Peyer's patch (tissue), 4 donors: ENCODE results near the gene BBLN. TPM values are rescaled to one million over a fixed set of nuclear protein-coding genes. Genes with fewer than 3 reads are reported as not detected.

ENCODE experiments used
- DNase-seq, 3 donors: peaks; one replicate each; pipeline ENCODE4 v3.0.0-alpha.2; 2017 to 2019
- H3K27ac ChIP-seq, 4 donors: fragments of 200-600 bp; sonication (generic); one replicate each; pipeline ENCODE4 v1.5.1; 2016 to 2019
- H3K27me3 ChIP-seq, 2 donors: fragments of 200-600 bp; sonication (generic); one replicate each; pipeline ENCODE4 v1.5.1; 2019
- H3K36me3 ChIP-seq, 3 donors: fragments of 200-600 bp; sonication (generic); one replicate each; pipeline ENCODE4 v1.5.1; 2016 to 2019
- H3K4me1 ChIP-seq, 4 donors: fragments of 200-600 bp; sonication (generic); one replicate each; pipeline ENCODE4 v1.5.1; 2016 to 2019
- H3K4me3 ChIP-seq, 4 donors: fragments of 200-600 bp; sonication (generic); 1 replicate in 3 of 4; 2 replicates in 1 of 4; pipeline ENCODE4 v1.5.1; 2016 to 2019; ENCODE audit warnings: mild to moderate bottlenecking in 1 of 4
- H3K9me3 ChIP-seq, 4 donors: fragments of 200-600 bp; sonication (generic); one replicate each; pipeline ENCODE4 v1.5.1; 2016 to 2019; ENCODE audit warnings: mild to moderate bottlenecking in 1 of 4
- POLR2A ChIP-seq, 2 donors: fragments of 450-650 bp; IDR thresholded peaks; one replicate each; pipeline ENCODE4 v1.5.1; 2017; ENCODE audit warnings: antibody characterized with exemption in 2 of 2, mild to moderate bottlenecking in 2 of 2, moderate library complexity in 2 of 2
- total RNA-seq, 4 donors: library from RNA; depleted of rRNA; stranded (reverse); fragments of >200 nt; gene quantifications; one replicate each; pipeline ENCODE4 v1.1.0, GENCODE V29; 2016
- TF ChIP-seq, protein P1 (sequence below), 6 experiments: fragments of 450-650 bp in 4 of 6; fragments of 200-600 bp in 2 of 6; sonication (generic) in 1 of 6; IDR thresholded peaks; one replicate each; pipeline ENCODE4 v1.5.1; 2017 to 2019; ENCODE audit warnings: antibody characterized with exemption in 6 of 6, mild to moderate bottlenecking in 3 of 6, moderate library complexity in 1 of 6

BBLN gene
- total RNA-seq, 4 donors from 2014 or later, result 38.8 to 93.7 (median 70.2) TPM

DNA sequence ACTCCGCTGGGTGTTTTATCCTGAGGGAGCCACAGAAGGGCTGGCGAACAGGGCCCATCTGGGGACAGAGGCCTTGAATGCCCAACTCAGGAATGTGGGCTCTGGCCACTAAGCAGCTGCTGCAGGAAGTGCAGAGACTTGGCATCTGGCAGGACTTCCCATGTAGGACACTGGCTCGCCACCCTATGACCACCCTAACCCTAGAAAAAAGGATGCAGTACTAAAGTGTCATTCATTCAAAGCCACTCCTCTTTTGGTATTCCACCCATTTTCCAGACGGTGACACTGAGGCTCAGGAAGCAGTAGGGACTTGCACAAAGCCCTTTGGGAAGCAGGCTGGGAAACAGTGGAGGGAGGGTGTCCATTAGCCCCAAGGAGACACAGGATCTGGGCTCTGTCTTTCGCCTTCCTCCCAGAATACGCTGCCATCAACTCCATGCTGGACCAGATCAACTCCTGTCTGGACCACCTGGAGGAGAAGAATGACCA, 3.0 kb downstream of the BBLN start:
- H3K27me3 ChIP-seq, result no peaks in the 10 kb centered on the region
- H3K4me1 ChIP-seq, result no peaks in the 10 kb centered on the region
- H3K4me3 ChIP-seq, result no peak overlapping the region
- TF ChIP-seq, protein P1, sequence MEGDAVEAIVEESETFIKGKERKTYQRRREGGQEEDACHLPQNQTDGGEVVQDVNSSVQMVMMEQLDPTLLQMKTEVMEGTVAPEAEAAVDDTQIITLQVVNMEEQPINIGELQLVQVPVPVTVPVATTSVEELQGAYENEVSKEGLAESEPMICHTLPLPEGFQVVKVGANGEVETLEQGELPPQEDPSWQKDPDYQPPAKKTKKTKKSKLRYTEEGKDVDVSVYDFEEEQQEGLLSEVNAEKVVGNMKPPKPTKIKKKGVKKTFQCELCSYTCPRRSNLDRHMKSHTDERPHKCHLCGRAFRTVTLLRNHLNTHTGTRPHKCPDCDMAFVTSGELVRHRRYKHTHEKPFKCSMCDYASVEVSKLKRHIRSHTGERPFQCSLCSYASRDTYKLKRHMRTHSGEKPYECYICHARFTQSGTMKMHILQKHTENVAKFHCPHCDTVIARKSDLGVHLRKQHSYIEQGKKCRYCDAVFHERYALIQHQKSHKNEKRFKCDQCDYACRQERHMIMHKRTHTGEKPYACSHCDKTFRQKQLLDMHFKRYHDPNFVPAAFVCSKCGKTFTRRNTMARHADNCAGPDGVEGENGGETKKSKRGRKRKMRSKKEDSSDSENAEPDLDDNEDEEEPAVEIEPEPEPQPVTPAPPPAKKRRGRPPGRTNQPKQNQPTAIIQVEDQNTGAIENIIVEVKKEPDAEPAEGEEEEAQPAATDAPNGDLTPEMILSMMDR (IDR thresholded peaks at IDR 0.05), result no peak
- TF ChIP-seq POLR2A (IDR thresholded peaks at IDR 0.05), result no peak
- peaks cover 0 to 49% (median 0%) of the 10 kb centered on the region in 3 donors for H3K36me3 ChIP-seq
- no peak for DNase-seq
- H3K9me3 ChIP-seq, result no peaks in the 10 kb centered on the region
- H3K27ac ChIP-seq, result no peak overlapping the region

DNA sequence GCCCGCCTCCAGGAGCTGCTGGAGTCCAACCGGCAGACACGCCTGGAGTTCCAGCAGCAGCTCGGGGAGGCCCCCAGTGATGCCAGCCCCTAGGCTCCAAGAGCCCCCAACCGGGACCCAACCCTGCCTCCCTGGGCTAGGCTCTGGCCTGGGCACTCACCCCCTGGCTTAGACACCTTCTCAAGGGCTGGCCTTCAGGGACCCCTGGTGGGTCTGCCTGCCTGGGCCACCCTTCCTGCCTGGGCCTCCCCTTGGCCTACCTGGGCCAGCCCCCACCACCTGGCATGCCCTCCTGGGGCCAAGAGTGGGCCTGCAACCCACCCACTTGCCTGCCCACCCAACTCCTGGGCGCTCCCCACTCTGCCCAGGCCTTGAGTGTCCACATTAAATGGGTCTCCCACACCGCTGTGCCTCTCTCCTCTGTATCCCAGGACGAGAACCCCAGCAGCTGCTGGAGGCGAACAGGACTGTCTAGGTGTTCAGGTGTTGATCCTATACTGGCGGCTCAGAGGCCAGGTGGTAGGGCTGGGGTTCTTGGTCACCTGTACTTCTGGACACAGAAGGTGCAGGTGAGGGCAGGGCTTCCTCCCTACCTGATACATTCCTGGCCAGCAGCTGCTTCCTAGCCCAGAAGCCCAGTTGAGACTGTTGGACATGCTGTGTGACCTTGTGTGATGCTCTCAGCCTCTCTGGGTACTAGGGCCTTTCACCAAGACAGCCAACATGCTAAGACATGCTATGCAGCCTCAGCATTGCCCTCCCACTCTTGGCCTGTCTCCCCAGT, 3.6 kb downstream of the BBLN start:
- H3K27me3 ChIP-seq, result no peaks in the 10 kb centered on the region
- H3K9me3 ChIP-seq, result no peaks in the 10 kb centered on the region
- H3K27ac ChIP-seq, result no peak overlapping the region
- no peak for DNase-seq
- TF ChIP-seq POLR2A (IDR thresholded peaks at IDR 0.05), result no peak
- TF ChIP-seq, protein P1 (IDR thresholded peaks at IDR 0.05), result no peak
- H3K36me3 ChIP-seq, result peaks cover 0 to 56% (median 0%) of the 10 kb centered on the region in 3 donors
- no peak overlapping the region for H3K4me3 ChIP-seq
- H3K4me1 ChIP-seq, result no peaks in the 10 kb centered on the region

DNA sequence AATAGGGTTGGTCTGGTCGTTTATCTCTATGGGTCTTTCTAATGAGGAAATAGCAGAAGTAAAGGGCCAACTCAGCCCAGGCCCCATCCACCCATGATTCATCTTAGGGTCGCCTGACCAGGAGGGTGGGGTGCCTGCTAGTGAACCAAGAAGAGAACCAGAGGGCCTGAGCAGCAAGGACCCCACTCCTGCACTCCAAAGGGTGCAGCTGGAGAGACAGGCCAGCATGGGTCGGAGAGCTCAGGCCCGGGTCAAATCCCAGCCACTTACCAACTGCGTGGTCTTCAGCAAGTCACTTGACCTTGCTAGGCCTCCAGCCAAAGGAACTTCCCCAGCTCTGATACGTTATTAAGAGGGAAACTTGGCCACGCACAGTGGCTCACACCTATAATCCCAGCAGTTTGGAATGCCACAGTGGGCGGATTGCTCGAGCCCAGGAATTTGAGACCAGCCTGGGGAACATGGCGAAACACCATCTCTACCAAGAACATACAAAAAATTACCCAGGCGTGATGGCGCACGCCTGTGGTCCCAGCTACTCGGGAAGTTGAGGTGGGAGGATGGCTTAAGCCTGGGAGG, 4.3 kb downstream of the BBLN start:
- no peak for DNase-seq
- Histone ChIP-seq H3K4me1 (no peaks in the 10 kb centered on the region), H3K27ac (no peak overlapping the region), H3K36me3 (peaks cover 0 to 63% (median 0%) of the 10 kb centered on the region in 3 donors), H3K9me3 (no peaks in the 10 kb centered on the region), H3K4me3 (no peak overlapping the region), H3K27me3 (no peaks in the 10 kb centered on the region)
- TF ChIP-seq, protein P1 (IDR thresholded peaks at IDR 0.05), result no peak
- TF ChIP-seq POLR2A (IDR thresholded peaks at IDR 0.05), result no peak

DNA sequence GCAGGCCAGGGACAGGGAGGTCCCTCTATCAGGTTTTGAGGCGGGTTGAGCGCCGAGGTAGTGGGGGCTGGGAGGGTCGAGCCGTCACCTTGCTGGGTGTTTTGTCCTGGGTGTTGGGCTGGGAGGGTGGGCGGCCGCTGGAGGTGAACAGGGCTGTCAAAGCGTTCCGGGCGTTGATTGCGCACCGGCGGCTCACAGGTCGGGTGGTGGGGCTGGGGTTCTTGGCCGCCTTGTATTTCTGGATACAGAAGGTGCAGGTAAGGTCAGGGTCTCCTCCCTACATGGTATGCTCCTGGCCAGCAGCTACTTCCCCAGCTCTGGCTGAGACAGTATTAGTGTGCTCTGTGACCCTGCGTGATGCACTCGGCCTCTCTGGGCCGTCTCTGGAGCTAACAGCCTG, 6.1 kb downstream of the BBLN start:
- Histone ChIP-seq H3K27ac (no peak overlapping the region), H3K4me1 (no peaks in the 10 kb centered on the region), H3K9me3 (no peaks in the 10 kb centered on the region), H3K27me3 (no peaks in the 10 kb centered on the region), H3K36me3 (peaks cover 0 to 80% (median 0%) of the 10 kb centered on the region in 3 donors), H3K4me3 (no peak overlapping the region)
- DNase-seq, result no peak
- TF ChIP-seq, protein P1 (IDR thresholded peaks at IDR 0.05), result no peak
- no peak for TF ChIP-seq POLR2A (IDR thresholded peaks at IDR 0.05)

DNA sequence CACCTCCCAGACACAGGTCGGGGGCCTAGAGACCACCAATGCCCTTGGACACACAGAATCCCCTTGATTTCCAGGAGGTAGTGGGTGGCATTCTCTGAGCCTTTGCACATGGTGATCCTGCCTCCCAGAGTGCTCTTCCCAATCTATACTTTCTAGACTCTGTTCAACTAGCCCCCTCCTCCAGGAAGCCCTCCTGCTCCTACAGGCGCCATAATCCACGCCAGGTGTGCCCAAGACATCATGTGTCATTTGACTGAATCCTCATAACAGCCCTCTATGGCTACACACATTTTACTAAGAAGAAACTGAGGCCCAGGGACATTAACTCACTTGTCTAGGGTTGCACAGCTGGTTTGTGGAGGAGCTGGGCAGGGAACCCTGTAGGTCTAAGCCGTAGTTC, 7.1 kb downstream of the BBLN start:
- H3K27me3 ChIP-seq, result no peaks in the 10 kb centered on the region
- no peak overlapping the region for H3K4me3 ChIP-seq
- no peak for TF ChIP-seq POLR2A (IDR thresholded peaks at IDR 0.05)
- TF ChIP-seq, protein P1 (IDR thresholded peaks at IDR 0.05), result no peak
- no peak for DNase-seq
- H3K27ac ChIP-seq, result no peak overlapping the region
- no peaks in the 10 kb centered on the region for H3K4me1 ChIP-seq
- H3K36me3 ChIP-seq, result peaks cover 0 to 81% (median 0%) of the 10 kb centered on the region in 3 donors
- no peaks in the 10 kb centered on the region for H3K9me3 ChIP-seq
